GM19351 (cell line): ENCODE results near the gene ACLY.

Source experiments
- ATAC-seq: cut with Tn5 transposase; IDR thresholded peaks from one replicate; pipeline ENCODE4 v1.9.1; 2021; ENCODE audit warnings: mild to moderate bottlenecking, moderate library complexity; ENCODE audit not compliant: unreplicated experiment

The ACLY gene

DNA sequence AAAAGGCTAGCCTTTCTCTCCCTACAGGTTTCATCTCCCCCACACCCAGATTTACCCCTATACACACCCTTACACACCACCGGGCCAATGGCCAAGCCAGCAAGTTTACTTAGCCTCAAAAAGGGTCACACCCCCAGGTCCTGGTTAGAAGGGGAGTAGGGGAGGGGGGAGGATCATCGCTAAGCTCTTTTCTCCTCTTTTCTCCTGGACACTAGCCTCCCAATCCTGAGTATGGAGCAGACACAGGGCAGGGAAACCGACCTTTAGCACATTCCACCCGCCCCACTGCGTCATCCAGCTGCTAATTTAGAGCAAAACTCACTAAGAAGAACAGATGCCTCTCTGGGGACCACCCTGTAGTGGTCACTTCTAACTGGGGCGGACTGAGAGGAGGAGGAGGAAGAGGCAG, 4.4 kb downstream of the ACLY start:
- no peak for ATAC-seq

- ATAC-seq, result no peak
Observed at GRCh38 chr17:41913798-41914197, 5.0 kb downstream of the ACLY start.

GRCh38 chr17:41912925-41913324, 5.8 kb downstream of the ACLY start:
- no peak for ATAC-seq

DNA sequence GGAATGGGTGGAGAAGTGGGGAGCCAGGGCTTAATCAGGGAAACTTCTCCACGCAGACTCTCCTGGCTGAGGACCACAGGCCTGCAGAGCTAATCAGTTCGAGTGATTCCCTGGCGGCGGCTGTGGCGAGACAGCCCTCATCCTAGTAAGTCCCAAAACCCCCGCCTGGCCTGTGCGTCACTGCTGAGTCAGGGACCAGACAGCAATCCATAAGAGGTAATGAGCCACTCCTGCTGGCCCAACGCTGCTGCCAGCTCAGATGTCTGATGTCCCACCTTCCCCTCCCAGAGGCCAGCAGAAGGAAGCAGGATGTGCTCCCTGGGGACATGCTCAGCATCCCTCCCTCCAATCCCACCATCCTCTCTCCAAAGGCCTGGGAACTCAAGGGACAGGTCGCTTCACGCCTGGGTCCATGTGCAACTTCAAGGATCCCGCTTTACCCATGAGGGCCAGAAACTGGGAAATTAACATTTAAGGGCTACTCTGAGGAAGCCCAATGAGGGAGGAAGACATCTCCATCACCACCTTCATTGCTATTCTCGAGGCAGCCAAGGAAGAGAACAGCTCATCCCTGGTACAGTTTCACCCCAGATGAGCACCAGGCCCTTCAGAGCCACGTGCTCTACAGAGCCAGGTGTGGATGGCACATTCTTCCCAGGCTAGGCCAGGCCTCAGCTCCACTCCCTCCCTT, 7.9 kb downstream of the ACLY start:
- ATAC-seq, result no peak

- no peak for ATAC-seq
Observed at GRCh38 chr17:41909088-41909487, 9.7 kb downstream of the ACLY start.

DNA sequence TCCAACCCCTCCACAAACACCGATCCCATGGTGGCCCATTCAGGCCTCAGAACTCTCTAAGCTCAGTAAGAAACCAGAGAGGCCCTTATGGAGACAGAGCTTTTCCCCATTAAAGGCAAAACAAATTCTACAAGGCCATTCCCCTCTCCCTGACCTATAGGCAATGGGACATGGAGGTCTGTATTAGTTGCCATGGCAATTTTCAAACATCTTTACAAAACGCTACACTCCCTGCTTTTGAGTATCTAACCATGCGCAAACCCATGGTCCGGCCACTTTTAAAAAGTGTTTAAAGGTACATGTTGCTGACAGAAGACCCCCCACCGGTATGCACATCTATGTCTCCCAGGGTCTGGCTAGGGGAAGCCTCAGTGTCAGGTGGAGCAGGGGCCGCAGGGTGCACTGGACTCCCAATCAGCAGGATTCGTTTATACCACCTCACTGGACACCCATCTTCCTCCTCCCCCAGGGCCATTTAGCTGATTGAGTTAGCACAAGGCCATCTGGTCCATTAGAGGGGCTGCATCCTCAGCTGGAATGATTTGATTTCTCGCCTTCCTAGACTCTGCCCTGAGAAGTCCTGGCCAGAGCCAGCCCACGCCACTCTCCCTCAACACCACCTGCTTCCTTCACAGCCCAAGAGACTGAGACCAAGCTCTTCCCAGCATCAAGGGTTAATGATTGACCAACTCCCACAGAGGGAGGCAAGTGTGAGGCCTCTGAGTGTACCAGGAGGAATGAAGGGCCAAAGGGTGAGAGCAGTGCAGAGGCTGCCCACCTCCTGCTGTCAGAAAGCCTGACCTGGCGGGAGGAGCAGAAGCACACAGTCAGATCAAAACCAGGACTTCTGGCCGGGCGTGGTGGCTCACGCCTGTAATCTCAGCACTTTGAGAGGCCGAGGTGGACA, 10.9 kb downstream of the ACLY start:
- ATAC-seq, result no peak

DNA sequence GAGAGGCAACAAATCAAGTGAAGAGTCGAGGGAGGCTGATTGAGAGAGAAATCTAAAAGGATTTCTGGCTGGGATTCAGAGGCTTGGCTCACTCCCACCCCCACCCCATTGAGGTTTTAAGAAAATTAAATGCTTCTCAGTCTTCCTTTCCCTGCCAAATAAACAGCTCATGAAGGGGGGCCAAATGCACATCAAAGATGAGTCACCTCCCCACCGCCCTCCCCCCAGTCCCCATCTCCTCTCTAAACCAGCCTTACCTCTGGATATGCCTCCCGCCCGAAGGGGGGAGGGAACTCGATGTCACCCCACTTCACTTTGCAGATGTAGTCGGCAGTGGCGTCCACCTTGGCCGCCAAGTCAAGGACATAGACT, 11.6 kb downstream of the ACLY start:
- no peak for ATAC-seq

DNA sequence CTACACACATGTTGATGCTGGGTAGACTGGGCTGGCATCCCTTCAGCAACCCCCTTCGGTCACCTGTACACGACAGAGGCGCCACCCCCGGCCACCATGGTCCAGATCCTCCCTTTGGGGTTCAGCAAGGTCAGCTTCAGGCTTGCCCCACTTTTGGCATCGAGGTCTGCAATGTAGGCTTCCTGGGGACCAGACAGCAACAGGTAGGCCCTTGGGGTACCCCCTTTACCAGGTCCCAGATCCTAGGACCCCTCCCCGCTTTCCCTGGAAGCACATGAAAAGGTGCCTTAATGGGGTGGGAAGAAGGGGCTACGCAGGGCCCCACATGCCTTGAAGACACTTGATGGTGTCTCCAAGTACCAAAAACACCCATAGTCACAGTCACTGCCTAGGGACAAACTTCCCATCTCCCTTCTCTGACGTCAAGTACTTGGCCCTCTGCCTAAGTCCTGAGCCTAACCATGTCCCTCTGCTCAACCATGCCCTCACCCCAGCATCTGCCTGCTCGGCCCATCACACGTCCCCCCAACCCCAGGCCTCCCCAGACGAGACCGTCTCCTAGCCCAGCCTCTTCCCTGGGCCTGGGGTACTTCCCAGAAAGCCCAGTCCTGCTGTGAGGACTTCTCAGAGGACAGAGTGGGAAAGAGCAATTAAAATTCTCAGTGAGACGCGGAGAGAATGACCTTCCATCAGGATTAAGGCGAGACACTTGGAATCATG, 12.1 kb downstream of the ACLY start:
- ATAC-seq, result no peak

DNA sequence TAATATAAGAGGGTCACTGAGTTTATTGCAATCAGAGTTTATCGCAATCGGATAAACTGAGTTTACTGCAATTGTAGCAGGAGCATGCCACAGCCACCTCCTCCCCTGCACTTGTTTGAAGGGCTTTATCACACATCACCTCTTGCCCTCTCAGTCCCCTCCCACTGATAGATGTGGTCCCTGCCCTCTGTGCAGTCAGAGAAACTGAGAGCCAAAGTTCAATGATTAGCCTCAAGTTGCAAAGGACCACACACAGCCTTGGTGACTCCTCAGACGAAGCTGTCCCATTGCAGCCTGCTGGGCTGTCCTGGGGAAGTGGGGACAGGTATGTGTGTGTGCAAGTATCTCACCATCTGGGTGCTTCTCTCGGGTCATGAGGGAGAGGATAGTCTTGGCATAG, 13.6 kb downstream of the ACLY start:
- no peak for ATAC-seq

DNA sequence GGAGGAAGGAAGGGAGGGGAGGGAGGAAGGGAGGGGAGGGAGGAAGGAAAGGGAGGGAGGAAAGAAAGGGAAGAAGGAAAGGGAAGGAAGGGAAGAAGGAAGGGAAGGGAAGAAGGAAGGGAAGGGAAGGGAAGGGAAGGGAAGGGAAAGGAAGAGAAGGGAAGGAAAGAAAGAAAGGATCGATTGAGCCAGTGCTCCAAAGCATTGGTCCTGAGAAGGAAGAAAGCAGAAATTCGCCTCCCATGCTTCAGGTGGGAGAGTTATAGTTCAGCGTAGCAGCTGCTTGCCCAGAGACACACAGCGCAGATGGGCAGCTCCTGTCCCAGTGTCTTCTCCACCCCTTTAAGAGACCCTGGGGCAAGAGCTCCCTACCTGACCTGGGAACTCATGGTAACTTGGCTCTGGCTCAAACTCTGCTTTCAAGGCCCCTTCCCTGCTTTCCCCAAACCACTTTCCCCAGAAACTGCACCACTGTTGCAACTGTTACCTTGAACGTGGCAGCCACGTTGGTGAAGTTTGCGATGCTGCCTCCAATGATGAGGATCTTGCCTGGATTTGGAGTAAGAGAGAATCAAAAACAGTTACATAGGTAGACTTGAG, 14.4 kb downstream of the ACLY start:
- no peak for ATAC-seq

DNA sequence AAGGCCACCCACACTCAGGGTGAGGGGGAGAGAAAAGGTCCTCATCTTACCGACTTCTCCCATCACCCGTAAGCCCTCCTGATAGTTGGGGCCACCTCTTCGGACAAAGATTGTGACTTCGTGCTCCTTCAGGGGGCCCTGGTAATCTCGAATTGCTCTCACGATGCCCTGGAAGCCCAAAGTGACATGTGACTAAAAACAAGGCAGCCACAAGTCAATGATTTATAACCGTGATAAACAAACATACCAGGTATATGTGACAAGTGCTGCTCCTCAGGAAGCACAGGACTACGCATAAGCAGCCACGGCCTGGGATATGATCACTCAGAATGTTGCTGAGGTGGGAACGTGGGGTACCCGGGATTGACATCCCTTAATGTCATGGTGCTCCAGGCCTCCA, 17.1 kb downstream of the ACLY start:
- no peak for ATAC-seq

GRCh38 chr17:41896726-41897125, 22.0 kb downstream of the ACLY start:
- no peak for ATAC-seq

GRCh38 chr17:41895617-41896016, 23.1 kb downstream of the ACLY start:
- ATAC-seq, result no peak

DNA sequence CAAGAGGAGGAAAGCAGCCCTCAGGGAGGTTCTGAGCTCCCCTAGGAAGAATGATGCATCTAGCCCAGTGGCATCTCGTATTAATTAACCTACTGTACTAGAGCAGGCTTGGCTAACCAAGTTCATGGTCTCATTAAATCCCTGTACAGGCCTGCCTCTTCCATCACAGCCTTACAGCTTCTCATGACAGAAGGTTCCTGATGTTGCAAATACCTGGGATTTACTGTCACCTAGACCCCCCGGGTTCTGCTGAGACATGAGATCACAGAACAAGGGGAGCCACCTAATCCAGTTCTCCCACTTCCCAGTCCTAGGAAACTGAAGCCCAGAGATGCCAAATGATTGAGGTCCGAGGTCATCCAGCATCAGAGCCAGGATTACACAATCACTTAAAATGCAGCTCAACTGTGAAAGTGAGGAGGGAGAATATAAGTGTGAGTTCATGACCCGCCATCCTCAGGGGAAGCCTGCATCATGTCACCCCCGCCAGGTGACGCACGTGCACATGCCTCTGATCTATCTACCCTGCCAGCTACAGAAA, 23.9 kb downstream of the ACLY start:
- ATAC-seq, result no peak

DNA sequence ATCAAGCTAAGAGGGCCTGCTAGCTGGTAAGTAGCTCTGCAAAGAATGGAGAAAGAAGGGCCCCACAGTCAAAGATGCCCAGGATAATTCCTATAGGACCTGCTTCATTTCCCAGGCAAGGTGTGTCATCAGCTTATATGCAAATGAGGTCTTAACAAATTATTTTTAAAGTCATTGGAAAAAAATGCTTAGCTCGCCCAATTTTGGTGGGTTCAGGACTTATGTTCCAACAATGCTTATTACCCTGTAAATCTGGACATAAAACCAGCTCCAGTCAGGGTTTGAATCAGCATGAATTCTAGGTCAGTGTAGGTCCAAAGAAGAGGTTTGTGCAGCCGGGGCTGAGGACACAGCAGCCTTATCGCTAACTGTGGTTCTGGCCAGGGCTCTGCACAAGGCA, 25.4 kb downstream of the ACLY start:
- no peak for ATAC-seq

DNA sequence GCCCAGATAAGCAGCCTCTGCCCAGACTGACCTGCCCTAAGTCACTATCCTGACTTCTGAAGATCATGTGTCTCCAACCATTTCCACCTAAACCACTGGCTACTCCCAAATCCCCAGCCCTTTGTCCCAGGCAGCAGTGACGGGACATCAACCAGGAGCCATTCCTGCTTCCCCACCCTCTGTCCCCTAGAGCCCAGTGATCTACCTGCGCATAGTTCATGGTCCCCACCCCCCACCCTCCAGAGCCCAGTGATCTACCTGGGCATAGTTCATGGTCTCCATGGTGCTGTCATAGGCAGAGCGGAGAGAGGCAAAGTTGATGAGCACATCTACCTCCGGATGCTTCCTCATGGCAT, 26.8 kb downstream of the ACLY start:
- no peak for ATAC-seq

DNA sequence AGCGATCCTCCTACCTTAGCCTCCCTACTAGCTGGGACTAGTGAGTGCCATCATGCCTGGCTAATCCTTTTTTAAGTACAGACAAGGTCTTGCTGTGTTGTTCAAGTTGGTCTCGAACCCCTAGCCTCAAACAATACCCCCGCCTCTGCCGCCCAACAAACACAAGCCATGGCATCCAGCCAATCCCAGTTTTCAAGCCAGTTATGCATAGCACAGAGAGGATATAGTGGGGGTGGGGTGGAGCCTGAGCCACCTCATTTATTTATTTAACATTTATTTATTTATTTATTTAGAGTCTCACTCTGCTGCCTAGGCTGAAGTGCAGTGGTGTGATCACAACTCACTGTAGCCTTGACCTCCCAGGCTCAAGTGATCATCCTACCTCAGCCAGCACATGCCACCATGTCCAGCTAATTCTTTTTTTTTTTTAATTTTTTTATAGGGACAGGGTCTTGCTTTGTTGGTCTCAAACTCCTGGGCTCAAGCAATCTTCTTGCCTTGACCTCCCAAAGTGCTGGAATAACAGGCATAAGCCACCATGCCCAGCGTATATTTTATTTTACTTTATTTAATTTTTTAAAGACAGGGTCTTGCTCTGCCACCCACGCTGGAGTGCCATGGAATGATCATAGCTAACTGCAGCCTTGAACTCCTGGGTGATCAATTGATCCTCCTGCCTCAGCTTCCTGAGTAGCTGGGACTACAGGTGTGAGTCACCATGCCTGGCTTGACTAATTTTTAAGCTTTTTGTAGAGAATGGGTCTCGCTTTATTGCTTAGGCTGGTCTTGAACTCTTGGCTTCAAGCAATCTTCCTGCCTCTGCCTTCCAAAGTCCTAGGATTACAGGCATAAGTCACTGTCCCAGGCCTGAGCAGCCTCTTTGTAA, 27.4 kb downstream of the ACLY start:
- ATAC-seq, result no peak

- no peak for ATAC-seq
Observed at GRCh38 chr17:41888332-41888965, 30.3 kb downstream of the ACLY start.

DNA sequence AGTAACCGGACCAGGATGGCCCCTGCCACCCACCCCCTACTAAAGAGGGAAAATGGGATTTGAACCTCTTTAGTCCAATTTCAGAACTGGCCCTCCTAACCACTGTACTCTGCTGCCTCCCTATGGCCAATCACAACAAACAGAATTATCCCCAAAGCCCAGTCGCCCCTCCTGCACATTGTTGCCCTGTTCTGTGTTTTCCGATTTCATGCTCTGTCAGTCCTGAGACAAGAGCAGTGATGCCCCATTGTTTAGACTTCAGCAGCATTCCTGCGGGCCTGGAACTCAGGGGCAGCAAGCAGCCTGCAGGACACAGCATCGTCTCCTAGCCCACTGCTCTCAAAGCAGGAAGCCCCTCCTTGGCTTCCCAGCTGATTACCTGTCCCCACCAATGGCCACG, 33.0 kb downstream of the ACLY start:
- no peak for ATAC-seq

DNA sequence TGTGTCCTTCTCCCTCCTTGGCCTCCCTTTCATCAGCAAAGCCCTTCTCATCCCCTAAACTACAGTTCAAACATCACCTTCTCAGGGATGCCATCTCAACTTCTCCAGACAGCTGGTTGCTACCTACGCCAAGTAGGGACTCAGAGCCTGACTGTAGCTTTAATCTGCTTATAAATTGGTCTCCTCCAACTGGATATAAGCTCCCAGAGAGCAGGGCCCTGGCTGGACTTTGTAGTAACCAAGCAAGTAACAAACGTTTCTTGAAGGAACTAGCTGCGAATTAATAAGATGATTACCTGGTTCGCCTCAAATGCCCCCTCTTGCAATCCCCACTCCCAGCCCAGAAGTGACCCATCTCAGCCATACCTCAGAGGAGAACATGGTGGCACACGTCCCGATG, 36.0 kb downstream of the ACLY start:
- ATAC-seq, result no peak
